HG03575 (cell line): ENCODE results near the gene PSMD5.
"Not testable (repeated sequence)": the region's sequence is repeated elsewhere in the genome, so short reads cannot be mapped to it uniquely, and the experiment has no call there.

Experiments used
- ATAC-seq: cut with Tn5 transposase; IDR thresholded peaks from one replicate; pipeline ENCODE4 v1.9.1; 2021; ENCODE audit not compliant: unreplicated experiment, insufficient number of reproducible peaks, low FRiP score; ENCODE audit errors: extremely low read depth

The PSMD5 gene

GRCh38 chr9:120830865-120831264 lies 11.9 kb downstream of the PSMD5 start:
- ATAC-seq = no peak

GRCh38 chr9:120830151-120830550 lies 12.6 kb downstream of the PSMD5 start:
- ATAC-seq = no peak

- ATAC-seq = no peak
Measured at GRCh38 chr9:120829650-120830049, 13.1 kb downstream of the PSMD5 start.

- ATAC-seq = no peak
Measured at GRCh38 chr9:120820095-120820494, 22.6 kb downstream of the PSMD5 start.

DNA sequence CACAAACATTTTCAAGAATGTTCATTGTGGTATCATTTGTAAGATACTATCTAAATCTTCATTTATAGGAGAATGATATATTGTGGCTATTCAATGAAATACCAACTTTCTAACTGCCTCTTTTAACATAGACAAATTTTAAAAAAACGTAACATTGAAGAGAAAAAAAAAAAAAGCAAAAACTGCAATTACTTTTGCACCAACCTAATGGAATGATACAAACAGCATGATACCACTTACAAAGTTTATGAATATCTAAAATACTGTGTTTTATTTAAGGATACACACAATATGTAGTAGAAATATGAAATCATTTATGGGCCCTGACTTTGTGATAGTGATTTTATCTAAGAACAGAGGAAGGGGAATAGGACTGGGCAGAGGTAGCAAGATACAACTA lies 24.1 kb downstream of the PSMD5 start:
- no peak for ATAC-seq

DNA sequence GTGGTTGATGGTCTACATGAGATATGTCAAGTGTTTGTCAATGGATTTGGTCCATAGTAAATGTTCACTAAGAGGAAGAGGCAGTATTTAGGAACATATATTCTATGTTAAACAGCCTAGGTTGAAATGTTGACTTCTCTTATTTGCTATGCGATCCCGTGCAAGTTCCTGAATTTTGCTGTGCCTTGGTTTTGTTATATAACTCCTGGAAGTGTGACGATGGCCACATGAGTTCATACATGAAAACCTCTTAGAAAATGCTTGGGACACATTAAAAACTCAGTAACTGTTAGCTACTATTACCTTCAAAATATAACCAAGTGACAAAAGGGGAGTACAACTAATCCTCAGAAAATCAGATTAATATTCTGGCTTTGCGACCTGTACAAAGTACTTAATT lies 27.6 kb downstream of the PSMD5 start:
- ATAC-seq = no peak

GRCh38 chr9:120808931-120809330 lies 33.8 kb downstream of the PSMD5 start:
- no peak for ATAC-seq

DNA sequence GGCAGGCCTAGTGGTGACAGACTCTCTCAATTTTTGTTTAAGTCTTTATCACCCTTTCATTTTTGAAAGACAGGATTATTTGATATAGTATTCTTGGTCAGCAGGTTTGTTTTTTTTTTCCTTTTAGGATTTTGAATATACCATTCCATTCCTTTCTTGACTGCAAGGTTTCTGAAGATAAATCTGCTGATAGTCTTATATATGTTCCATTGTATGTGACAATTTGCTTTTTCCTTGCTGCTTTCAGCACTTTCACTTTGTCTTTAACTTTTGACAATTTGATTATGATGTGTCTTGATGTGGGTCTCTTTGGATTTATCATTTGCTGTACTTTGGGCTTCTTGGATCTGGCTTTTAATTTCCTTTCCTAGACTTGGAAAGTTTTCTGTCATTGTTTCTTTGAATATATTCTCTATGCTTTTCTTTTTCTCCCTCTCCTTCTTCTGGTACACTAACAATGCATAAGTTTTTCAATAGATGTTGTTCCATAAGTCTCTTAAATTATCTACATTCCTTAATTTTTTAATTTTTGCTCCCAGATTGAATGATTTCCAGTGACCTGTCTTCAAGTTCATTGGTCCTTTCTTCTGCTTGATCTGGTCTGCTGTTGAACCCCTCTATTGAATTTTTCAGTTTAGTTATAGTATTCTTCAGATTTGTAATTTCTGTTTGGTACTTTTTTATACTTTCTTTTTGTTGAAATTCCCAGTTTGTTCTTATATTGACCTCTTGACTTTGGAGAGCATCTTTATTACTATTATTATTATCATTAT lies 34.9 kb downstream of the PSMD5 start:
- no peak for ATAC-seq

GRCh38 chr9:120804784-120805363 lies 37.8 kb downstream of the PSMD5 start:
- ATAC-seq = not testable (repeated sequence)

DNA sequence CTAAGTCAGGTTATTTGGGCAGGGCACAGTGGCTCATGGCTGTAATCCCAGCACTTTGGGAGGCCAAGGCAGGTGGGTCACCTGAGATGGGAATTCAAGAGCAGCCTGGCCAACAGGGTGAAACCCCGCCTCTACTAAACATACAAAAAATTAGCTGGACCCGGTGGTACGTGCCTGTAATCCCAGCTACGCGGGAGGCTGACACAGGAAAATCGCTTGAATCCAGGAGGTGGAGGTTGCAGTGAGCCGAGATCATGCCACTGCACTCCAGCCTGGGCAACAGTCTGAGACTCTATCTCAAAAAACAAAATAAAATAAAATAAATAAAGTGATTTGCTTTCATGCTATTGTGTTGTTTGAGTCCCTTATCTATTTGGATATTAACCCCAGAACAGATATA lies 41.3 kb downstream of the PSMD5 start:
- no peak for ATAC-seq

DNA sequence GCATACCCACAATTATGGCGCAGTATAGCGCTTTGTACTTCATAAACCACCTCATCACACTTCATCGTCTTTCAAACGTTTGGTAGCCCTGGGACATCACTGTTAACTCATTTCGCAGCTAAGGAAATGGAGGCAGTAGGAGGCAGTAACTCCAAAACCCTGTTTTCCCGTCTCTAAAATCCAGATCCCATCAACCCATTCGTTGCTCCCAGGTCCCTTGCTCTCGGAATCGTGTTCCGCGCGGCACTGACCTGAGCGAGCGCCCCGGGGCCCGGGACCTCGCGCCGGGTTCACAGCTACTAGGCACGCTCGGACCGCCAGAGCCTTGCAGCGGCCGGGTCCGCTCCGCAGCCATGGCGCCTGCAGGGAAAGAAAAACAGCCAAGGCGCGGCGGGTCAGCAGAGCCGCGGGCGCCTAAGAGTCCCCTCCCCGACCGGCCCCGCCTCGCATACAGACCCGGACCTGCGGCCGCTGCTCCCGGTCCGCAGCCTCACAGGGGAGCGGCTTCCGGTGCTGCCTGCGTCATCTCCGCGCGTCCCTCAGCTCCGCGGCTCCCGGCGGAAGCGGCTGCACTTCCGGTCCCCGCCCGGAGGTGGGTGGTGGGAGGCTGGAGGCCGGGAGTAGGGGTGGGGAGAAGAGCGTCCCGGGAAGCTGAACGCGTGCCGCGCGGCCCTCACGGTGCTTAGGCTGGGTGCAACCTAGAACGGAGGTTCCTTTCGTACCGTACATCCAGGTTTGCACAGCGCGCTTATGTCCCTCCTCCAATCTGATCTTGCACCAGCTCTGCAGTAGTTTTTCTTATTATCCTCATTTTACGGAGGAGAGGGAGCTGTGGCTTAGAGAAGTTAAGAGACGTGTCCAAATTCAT lies 49.6 kb downstream of the PSMD5 start, which contains the start of gene FBXW2:
Gene FBXW2 (minus strand): TSS at position 519 of the 868 bp plus-strand sequence. CDS start 5,158 bp downstream, outside the sequence.
- ATAC-seq = no peak

DNA sequence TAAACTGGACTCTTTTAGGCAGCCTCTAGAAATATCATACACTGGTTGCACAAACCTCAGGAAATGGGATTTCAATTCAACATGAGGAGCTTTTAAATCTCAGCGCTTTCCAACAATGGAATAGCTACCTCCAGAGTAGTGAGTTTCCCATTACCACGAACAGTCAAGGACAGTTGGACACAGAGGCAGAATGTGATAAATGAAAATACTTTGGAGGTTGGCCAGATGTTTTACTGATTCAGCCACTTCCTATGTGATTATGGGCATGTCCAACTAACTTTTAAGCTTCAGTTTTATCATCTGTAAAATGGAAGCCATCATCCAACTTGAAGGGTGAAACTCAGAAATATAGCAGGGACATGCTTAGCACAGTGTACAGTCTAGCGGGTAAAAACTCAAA lies 51.6 kb downstream of the PSMD5 start:
- ATAC-seq = no peak

- ATAC-seq = no peak
Measured at GRCh38 chr9:120787933-120788332, 54.8 kb downstream of the PSMD5 start.

DNA sequence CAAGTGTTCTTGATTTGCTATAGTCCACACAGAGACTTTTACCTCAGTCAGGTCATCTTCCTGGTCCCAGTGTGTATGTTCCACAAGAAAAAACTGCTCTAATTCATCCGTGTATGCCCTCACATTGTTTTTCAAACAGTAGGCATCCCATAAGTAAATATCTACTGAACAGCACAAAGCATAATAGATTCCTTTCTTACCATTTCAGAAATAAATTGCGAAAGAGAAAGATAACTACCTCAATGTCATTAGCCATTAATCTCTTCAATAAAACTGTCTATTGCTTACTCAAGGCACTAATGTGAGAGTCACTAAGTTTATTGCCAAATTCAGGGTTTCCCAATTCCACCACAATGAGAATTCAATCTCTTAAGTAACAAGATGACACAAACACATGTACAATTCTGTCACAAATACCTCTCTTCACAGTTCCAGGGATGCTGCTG lies 59.1 kb downstream of the PSMD5 start:
- ATAC-seq = no peak

GRCh38 chr9:120781236-120781635 lies 61.5 kb downstream of the PSMD5 start:
- ATAC-seq = no peak

DNA sequence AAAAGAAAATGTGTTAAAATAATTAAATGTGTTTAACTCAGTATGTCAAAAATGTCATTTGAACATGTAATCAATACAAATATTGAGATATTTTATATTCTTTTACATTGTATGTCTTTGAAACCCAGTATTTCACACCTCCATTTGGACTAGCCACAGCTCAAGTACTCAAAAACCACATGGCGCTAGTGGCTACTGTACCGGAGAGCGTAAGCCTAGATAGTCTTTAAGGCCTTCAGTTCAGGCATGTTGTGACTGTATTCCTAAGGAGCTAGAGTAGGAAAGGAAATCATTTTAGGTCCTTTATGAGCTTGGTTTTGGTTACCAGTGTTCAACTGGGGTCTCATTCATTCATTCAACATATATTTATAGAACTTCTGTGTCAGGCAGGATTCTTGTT lies 62.4 kb downstream of the PSMD5 start:
- no peak for ATAC-seq

DNA sequence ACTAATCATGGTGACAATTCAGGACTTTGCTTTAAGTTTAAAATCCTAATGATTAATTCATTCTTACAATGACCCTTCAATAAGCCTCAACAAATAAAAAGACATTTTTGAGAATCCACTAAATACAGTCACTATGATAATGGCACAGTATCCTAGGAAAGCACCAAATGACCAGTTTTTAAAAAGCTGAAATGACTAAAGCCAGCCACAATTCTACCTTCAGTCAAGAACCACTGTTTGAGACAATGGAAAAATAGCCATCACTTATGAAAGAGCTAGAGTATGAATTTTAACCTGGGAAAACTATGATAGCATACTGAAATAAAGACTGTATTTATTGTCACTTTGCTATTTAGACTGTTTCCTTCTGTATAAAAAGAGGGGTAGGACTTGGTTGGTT lies 63.5 kb downstream of the PSMD5 start:
- no peak for ATAC-seq

GRCh38 chr9:120778758-120779157 lies 64.0 kb downstream of the PSMD5 start:
- no peak for ATAC-seq

- ATAC-seq = no peak
Measured at GRCh38 chr9:120777229-120777628, 65.5 kb downstream of the PSMD5 start.

DNA sequence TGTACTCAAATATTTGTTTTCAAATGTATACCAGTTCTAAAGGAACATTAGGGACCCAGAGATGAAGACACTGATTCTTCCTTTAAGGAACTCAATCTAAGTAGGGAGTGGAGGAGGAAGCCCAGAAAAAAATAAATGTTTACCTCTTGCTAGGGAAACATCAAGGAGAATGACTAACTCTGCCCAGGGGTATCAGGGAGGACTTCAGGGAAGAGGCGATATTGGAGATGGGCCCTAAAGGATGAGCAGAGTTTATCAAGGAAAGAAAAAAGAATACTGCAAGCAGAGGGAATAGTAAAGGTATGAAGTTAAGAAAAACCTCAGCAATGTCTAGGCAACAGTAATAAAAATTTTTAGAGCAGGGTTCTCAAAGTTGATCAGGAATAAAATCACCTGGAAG lies 65.9 kb downstream of the PSMD5 start:
- ATAC-seq = no peak
